ES-I3 (cell line): ENCODE results near the gene RAP1B.

Experiments used
- H3K36me3 ChIP-seq: 2 replicates; pipeline ENCODE4 v1.6.1; 2013; ENCODE audit warnings: mild to moderate bottlenecking, low read length, control low read depth, moderate library complexity; ENCODE audit not compliant: insufficient read depth
- H3K4me1 ChIP-seq: 2 replicates; pipeline ENCODE4 v1.6.1; 2013; ENCODE audit warnings: mild to moderate bottlenecking, control low read depth, low read length; ENCODE audit not compliant: insufficient read depth
- H3K9ac ChIP-seq: 2 replicates; pipeline ENCODE4 v1.6.1; 2013; ENCODE audit warnings: low read depth, mild to moderate bottlenecking, low read length, moderate library complexity
- H3K9me3 ChIP-seq: 2 replicates; pipeline ENCODE4 v1.6.1; 2013; ENCODE audit warnings: mild to moderate bottlenecking, low read length, moderate library complexity; ENCODE audit not compliant: control insufficient read depth, insufficient read depth

The RAP1B gene

GRCh38 chr12:68589194-68589593, 21.5 kb upstream of the RAP1B start:
- Histone ChIP-seq H3K9me3 (peaks cover 16% of the 10 kb centered on the region), H3K4me1 (no peaks in the 10 kb centered on the region; the same call in 1 of the 2 replicates), H3K36me3 (no peaks in the 10 kb centered on the region), H3K9ac (no peak overlapping the region)

- Histone ChIP-seq H3K9ac (no peak overlapping the region), H3K9me3 (peaks cover 18% of the 10 kb centered on the region)
Observed at GRCh38 chr12:68591734-68592418, 18.8 kb upstream of the RAP1B start.

GRCh38 chr12:68595241-68595640, 15.5 kb upstream of the RAP1B start:
- Histone ChIP-seq H3K36me3 (no peaks in the 10 kb centered on the region), H3K4me1 (no peaks in the 10 kb centered on the region), H3K9me3 (peaks cover 14% of the 10 kb centered on the region), H3K9ac (no peak overlapping the region)

More at GRCh38 chr12:68591734-68592418, 18.8 kb upstream of the RAP1B start:
- Histone ChIP-seq H3K36me3 (no peaks in the 10 kb centered on the region), H3K4me1 (no peaks in the 10 kb centered on the region)

DNA sequence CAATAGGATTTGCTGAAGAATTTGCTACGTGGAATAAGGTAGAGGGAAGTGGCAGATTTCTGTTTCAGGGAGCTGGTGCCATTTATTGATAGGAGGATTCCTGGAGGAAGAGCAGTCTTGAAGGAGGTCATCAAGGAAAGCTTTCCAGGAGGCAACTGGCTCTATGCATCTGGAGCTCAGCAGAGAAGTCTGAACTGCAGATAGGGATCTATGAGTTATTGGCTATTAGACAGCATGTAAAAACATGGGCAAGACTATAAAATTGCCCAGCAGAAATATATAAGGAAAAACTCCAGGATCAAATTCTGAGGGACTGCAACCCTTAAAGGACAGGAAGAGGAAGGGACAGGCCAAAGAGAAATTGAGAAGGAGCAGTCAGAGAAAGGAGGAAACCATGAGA, 8.9 kb upstream of the RAP1B start:
- no peaks in the 10 kb centered on the region for H3K9me3 ChIP-seq
- no peaks in the 10 kb centered on the region for H3K4me1 ChIP-seq
- H3K9ac ChIP-seq: no peak overlapping the region
- H3K36me3 ChIP-seq: no peaks in the 10 kb centered on the region

DNA sequence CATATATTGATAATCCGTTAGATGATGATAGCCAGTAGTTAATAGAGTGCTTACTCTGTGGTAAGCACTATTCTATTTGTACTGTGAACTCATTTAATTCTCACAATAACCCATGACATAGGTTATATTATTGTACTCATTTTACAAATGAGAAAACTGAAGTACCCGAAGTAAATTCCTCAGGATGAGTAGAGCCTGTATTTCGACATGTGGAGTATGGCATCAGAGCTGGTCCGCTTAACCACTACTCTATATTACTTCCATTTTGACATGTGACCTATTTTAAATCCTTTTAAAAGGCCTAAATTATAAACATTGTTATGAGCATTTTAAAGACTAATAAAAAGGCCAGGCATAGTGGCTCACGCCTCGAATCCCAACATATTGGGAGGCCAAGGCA, 8.0 kb upstream of the RAP1B start:
- H3K9ac ChIP-seq: no peak overlapping the region
- H3K4me1 ChIP-seq: peaks cover 2% of the 10 kb centered on the region
- no peaks in the 10 kb centered on the region for H3K9me3 ChIP-seq
- no peaks in the 10 kb centered on the region for H3K36me3 ChIP-seq

DNA sequence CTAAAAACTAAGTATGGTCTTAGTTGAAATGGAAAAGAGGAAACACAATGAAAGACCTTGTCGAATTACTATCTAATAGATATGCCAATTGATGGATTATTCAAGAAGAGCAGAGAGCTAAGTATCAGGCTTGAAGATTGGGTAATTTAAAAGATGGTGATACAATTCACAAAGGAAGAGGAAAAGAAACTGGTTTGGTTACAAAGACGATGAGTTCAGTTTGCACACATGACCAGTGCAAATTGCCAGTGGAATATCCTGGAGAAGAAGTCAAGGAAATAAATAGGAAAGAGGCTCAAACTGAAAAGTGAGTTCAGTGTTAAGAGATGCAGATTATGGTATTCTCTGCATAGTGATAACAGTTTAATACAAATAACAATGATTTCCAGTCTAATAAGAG, 2.5 kb upstream of the RAP1B start:
- peaks cover 9% of the 10 kb centered on the region for H3K4me1 ChIP-seq
- no peak overlapping the region for H3K9ac ChIP-seq
- no peaks in the 10 kb centered on the region for H3K36me3 ChIP-seq
- no peaks in the 10 kb centered on the region for H3K9me3 ChIP-seq

DNA sequence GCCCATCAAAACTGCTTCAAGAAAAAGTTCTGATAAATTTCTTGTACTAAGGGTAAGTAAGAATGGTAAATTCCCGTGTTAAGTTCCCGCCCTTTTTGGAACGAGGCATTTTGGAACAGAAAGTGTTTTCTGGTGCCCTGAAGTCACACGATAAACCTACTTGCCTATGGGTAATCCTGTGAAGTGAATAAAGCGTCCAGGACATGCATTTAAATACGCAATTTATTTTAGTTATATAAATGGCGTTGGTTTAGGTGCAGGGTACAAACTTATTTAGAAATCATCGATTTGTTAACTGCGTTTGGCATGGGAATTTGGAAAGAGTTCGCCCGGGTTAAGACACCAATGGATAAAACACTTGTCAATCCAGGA, 715 bp upstream of the RAP1B start:
- Histone ChIP-seq H3K4me1 (peaks cover 9% of the 10 kb centered on the region), H3K9me3 (no peaks in the 10 kb centered on the region), H3K9ac (peak overlapping the region; percentile 92), H3K36me3 (no peaks in the 10 kb centered on the region; the same call in 1 of the 2 replicates)

GRCh38 chr12:68611094-68611805, 551 bp downstream of the RAP1B start:
- Histone ChIP-seq H3K4me1 (peaks cover 9% of the 10 kb centered on the region), H3K9me3 (no peaks in the 10 kb centered on the region), H3K9ac (peak overlapping the region; percentile 91), H3K36me3 (no peaks in the 10 kb centered on the region; the same call in 1 of the 2 replicates)

DNA sequence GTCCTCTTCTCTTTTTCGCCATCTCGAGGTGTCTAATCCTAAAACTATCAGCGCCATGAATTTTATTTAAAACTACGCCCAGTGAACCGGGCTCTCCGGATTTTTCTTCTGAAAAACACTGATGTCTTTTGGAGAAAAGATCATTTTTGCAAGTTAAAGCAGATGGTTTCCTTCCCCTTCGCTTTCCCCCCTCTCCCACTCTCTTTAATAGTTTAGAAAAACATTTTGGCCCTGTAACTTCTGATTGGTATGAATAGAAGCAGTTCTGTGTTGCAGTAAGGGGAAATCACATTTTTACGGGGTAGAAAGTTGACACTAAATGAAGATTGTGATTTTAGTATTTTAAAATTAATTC, 1.1 kb downstream of the RAP1B start:
- H3K9me3 ChIP-seq: no peaks in the 10 kb centered on the region
- no peaks in the 10 kb centered on the region; the same call in 1 of the 2 replicates for H3K36me3 ChIP-seq
- H3K4me1 ChIP-seq: peaks cover 13% of the 10 kb centered on the region
- H3K9ac ChIP-seq: peak overlapping the region; percentile 91

GRCh38 chr12:68612202-68612601, 1.5 kb downstream of the RAP1B start:
- Histone ChIP-seq H3K4me1 (peaks cover 14% of the 10 kb centered on the region), H3K9ac (peak overlapping the region; percentile 91), H3K9me3 (no peaks in the 10 kb centered on the region), H3K36me3 (no peaks in the 10 kb centered on the region; the same call in 1 of the 2 replicates)

GRCh38 chr12:68612697-68613096, 2.0 kb downstream of the RAP1B start:
- Histone ChIP-seq H3K9me3 (no peaks in the 10 kb centered on the region), H3K4me1 (peaks cover 12% of the 10 kb centered on the region)

DNA sequence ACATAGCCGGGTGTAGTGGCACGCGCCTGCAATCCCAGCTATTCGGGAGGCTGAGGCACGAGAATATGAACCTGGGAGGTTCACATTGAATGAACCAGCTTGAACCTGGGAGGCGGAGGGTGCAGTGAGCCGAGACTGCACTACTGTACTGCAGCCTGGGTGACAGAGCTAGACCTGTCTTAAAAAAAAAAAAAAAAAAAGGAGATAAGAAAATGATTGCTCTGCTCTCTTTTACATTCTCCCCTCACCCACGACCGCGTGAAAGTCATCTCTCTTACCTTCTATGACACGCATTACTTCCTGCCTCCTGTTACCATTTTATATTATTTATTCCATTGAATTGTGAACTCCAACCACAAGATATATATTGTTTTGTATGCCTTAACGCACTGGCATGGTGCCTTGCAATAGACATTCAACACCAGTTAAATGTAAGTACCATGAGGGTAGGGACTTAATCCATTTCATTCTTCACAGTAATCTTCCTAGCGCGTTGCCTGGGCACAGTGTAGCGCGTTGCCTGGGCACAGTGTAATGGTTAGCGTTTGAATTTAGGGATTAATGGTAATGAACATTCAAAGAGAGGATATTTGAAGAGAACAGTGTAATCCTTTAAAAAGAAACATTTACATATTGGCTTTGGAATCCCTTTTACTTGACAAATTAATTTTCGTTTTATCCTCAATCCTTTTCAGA, 2.7 kb downstream of the RAP1B start:
- Histone ChIP-seq H3K4me1 (peaks cover 6% of the 10 kb centered on the region), H3K36me3 (no peaks in the 10 kb centered on the region; the same call in 1 of the 2 replicates), H3K9ac (no peak overlapping the region), H3K9me3 (no peaks in the 10 kb centered on the region)

More at GRCh38 chr12:68612697-68613096, 2.0 kb downstream of the RAP1B start:
- H3K9ac ChIP-seq: peak overlapping the region; percentile 91; the same call in 1 of the 2 replicates
- no peaks in the 10 kb centered on the region; the same call in 1 of the 2 replicates for H3K36me3 ChIP-seq

DNA sequence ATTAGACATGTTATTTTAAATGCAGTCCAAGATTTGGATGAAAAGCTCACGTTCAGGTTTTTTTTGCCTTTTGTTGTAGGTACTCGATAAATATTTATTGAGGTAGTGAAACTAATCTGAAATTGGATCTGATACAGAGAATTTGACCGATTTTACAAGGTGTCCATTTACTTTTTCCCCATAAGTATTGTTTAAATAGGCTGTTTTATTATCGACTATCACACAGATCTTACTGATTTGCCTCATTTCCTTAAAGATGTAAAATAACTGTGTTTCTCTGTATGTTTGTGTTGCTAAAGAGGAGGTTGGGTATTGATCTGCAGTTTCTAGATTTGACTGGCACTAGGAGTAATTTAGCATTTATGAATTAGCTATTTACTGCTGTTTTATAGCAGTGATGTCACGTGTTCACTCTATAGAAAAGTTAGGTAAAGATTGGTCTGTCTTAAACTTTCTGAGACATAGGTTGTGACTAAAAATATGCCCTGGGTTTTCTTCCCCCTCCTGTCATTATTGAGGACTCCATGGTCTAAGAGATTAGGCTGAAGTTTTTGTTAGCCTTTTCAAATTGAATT, 3.5 kb downstream of the RAP1B start:
- Histone ChIP-seq H3K4me1 (peaks cover 5% of the 10 kb centered on the region), H3K9me3 (no peaks in the 10 kb centered on the region), H3K9ac (no peak overlapping the region), H3K36me3 (no peaks in the 10 kb centered on the region; the same call in 1 of the 2 replicates)

GRCh38 chr12:68614769-68615168, 4.1 kb downstream of the RAP1B start:
- peaks cover 5% of the 10 kb centered on the region; the same call in 1 of the 2 replicates for H3K4me1 ChIP-seq
- H3K36me3 ChIP-seq: no peaks in the 10 kb centered on the region; the same call in 1 of the 2 replicates
- no peak overlapping the region for H3K9ac ChIP-seq
- H3K9me3 ChIP-seq: no peaks in the 10 kb centered on the region
